ENCODE data around the gene LARP4B. TPM values are rescaled to one million over a fixed set of nuclear protein-coding genes. Genes with fewer than 3 reads are reported as not detected.
"Not testable (repeated sequence)": the region's sequence is repeated elsewhere in the genome, so short reads cannot be mapped to it uniquely, and the experiment has no call there.

LARP4B gene
- total RNA-seq, 2 donors from 2014 or later = 42.2 to 70.6 TPM

GRCh38 chr10:772227-772637, 159.3 kb downstream of the LARP4B start:
- DNase-seq (ENCODE audit: low spot score) = no peak
- H3K27me3 ChIP-seq (replicated peaks; ENCODE audit: insufficient read depth) = no peaks in the 10 kb centered on the region
- no peak overlapping the region for H3K27ac ChIP-seq
- TF ChIP-seq, protein P1, sequence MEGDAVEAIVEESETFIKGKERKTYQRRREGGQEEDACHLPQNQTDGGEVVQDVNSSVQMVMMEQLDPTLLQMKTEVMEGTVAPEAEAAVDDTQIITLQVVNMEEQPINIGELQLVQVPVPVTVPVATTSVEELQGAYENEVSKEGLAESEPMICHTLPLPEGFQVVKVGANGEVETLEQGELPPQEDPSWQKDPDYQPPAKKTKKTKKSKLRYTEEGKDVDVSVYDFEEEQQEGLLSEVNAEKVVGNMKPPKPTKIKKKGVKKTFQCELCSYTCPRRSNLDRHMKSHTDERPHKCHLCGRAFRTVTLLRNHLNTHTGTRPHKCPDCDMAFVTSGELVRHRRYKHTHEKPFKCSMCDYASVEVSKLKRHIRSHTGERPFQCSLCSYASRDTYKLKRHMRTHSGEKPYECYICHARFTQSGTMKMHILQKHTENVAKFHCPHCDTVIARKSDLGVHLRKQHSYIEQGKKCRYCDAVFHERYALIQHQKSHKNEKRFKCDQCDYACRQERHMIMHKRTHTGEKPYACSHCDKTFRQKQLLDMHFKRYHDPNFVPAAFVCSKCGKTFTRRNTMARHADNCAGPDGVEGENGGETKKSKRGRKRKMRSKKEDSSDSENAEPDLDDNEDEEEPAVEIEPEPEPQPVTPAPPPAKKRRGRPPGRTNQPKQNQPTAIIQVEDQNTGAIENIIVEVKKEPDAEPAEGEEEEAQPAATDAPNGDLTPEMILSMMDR (IDR thresholded peaks at IDR 0.05) = no peak
- H3K9me3 ChIP-seq = no peaks in the 10 kb centered on the region
- no peaks in the 10 kb centered on the region for H3K36me3 ChIP-seq
- ATAC-seq (ENCODE audit: insufficient number of reproducible peaks, low FRiP score, low read depth) = no peak
- H3K4me3 ChIP-seq = no peak overlapping the region
- peaks cover 7 to 9% of the 10 kb centered on the region in 2 donors for H3K4me1 ChIP-seq (ENCODE audit: control insufficient read depth in 1 of 2, low read depth in 2 of 2)

- ATAC-seq (ENCODE audit: insufficient number of reproducible peaks, low FRiP score, low read depth) (no peak), DNase-seq (ENCODE audit: low spot score) (no peak)
- H3K27ac ChIP-seq = no peak overlapping the region
- TF ChIP-seq, protein P1 (IDR thresholded peaks at IDR 0.05) = no peak
- no peaks in the 10 kb centered on the region for H3K9me3 ChIP-seq
- no peaks in the 10 kb centered on the region for H3K27me3 ChIP-seq (replicated peaks; ENCODE audit: insufficient read depth)
- H3K4me3 ChIP-seq = no peak overlapping the region
- peaks cover 7 to 9% of the 10 kb centered on the region in 2 donors for H3K4me1 ChIP-seq (ENCODE audit: control insufficient read depth in 1 of 2, low read depth in 2 of 2)
- H3K36me3 ChIP-seq = no peaks in the 10 kb centered on the region
Measured at GRCh38 chr10:771647-772046, 159.9 kb downstream of the LARP4B start.

DNA sequence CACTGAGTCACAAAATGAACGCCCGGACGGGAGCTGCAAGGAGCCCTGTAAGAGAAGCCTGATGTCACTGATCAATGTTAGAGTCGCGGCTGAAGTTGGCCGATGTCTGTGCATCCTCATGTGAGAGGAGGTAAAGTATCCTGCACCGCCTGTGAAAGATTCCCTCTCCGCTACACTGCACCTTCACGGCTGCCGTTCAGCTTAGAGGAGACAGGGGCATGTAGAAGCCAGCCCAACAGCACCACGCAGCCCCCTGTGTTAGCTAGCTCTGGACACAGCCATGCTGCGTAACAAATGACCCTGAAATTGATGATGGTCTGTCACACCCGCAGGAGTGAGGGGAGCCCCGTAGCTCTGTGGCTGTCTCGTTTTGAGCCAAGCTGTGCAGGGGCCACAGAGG, 160.5 kb downstream of the LARP4B start:
- Histone ChIP-seq H3K4me3 (no peak overlapping the region), H3K27me3 (replicated peaks; ENCODE audit: insufficient read depth) (no peaks in the 10 kb centered on the region), H3K9me3 (no peaks in the 10 kb centered on the region), H3K4me1 (ENCODE audit: control insufficient read depth in 1 of 2, low read depth in 2 of 2) (peaks cover 7 to 9% of the 10 kb centered on the region in 2 donors), H3K36me3 (no peaks in the 10 kb centered on the region), H3K27ac (no peak overlapping the region)
- ATAC-seq (ENCODE audit: insufficient number of reproducible peaks, low FRiP score, low read depth) (no peak), DNase-seq (ENCODE audit: low spot score) (no peak)
- TF ChIP-seq, protein P1 (IDR thresholded peaks at IDR 0.05) = no peak

GRCh38 chr10:770048-770712, 161.3 kb downstream of the LARP4B start:
- not testable (repeated sequence) for ATAC-seq (ENCODE audit: insufficient number of reproducible peaks, low FRiP score, low read depth); H3K27me3 ChIP-seq (replicated peaks; ENCODE audit: insufficient read depth); H3K9me3 ChIP-seq; H3K27ac ChIP-seq; DNase-seq (ENCODE audit: low spot score); H3K4me3 ChIP-seq; H3K36me3 ChIP-seq; H3K4me1 ChIP-seq (ENCODE audit: control insufficient read depth in 1 of 2, low read depth in 2 of 2)

GRCh38 chr10:767794-768193, 163.7 kb downstream of the LARP4B start:
- H3K36me3 ChIP-seq = no peaks in the 10 kb centered on the region
- H3K27me3 ChIP-seq (replicated peaks; ENCODE audit: insufficient read depth) = no peaks in the 10 kb centered on the region
- DNase-seq (ENCODE audit: low spot score) = no peak
- no peak overlapping the region for H3K4me3 ChIP-seq
- ATAC-seq (ENCODE audit: insufficient number of reproducible peaks, low FRiP score, low read depth) = no peak
- H3K9me3 ChIP-seq = no peaks in the 10 kb centered on the region
- no peaks in the 10 kb centered on the region for H3K4me1 ChIP-seq (ENCODE audit: control insufficient read depth in 1 of 2, low read depth in 2 of 2)
- H3K27ac ChIP-seq = no peak overlapping the region
- TF ChIP-seq, protein P1 (IDR thresholded peaks at IDR 0.05) = no peak

- no peaks in the 10 kb centered on the region for H3K9me3 ChIP-seq
- no peak for ATAC-seq (ENCODE audit: insufficient number of reproducible peaks, low FRiP score, low read depth)
- DNase-seq (ENCODE audit: low spot score) = no peak
Measured at GRCh38 chr10:767211-767610, 164.3 kb downstream of the LARP4B start.

More at GRCh38 chr10:767211-767610, 164.3 kb downstream of the LARP4B start:
- TF ChIP-seq, protein P1 (IDR thresholded peaks at IDR 0.05) = no peak
- no peaks in the 10 kb centered on the region for H3K4me1 ChIP-seq (ENCODE audit: control insufficient read depth in 1 of 2, low read depth in 2 of 2)
- no peak overlapping the region for H3K4me3 ChIP-seq
- H3K36me3 ChIP-seq = no peaks in the 10 kb centered on the region
- no peak overlapping the region for H3K27ac ChIP-seq
- no peaks in the 10 kb centered on the region for H3K27me3 ChIP-seq (replicated peaks; ENCODE audit: insufficient read depth)

Measured in thoracic aorta (tissue), 2 donors.